ENCODE results near the gene ATXN7.

DNA sequence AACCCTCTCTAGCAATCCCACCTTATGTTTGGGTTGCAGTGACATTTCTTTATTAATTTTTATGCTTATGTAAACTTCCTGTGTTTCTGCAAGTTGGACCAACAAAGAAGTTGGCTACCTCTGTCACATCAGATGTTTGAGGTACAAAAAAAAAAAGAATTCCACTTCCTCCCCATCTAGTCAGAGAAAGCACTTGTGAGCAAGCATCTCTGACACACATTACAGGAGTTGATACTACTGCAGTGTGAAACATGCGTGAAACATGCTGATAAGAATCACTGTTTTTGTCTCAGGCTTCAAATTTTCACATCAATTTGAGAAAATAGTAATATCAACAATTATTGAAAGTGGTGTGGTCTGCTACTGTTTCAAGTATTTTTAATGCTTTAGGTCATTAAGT lies 47.2 kb downstream of the ATXN7 start:
- TF ChIP-seq EZH2phosphoT487 (IDR thresholded peaks at IDR 0.05; ENCODE audit: borderline replicate concordance, low read depth, low read length): no peak
- TF ChIP-seq, protein P1, sequence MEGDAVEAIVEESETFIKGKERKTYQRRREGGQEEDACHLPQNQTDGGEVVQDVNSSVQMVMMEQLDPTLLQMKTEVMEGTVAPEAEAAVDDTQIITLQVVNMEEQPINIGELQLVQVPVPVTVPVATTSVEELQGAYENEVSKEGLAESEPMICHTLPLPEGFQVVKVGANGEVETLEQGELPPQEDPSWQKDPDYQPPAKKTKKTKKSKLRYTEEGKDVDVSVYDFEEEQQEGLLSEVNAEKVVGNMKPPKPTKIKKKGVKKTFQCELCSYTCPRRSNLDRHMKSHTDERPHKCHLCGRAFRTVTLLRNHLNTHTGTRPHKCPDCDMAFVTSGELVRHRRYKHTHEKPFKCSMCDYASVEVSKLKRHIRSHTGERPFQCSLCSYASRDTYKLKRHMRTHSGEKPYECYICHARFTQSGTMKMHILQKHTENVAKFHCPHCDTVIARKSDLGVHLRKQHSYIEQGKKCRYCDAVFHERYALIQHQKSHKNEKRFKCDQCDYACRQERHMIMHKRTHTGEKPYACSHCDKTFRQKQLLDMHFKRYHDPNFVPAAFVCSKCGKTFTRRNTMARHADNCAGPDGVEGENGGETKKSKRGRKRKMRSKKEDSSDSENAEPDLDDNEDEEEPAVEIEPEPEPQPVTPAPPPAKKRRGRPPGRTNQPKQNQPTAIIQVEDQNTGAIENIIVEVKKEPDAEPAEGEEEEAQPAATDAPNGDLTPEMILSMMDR (conservative IDR thresholded peaks at IDR 0.05; ENCODE audit: low read length): no peak

Data from OCI-LY7 (cell line).